Panc1 (cell line): ENCODE data around the gene KRT27. TPM values are rescaled to one million over a fixed set of nuclear protein-coding genes. Genes with fewer than 3 reads are reported as not detected.

Source experiments
- ATAC-seq: fragments of 200-7000 bp; cut with Tn5 transposase; 2 replicates; pipeline ENCODE4 v1.9.1; 2020; ENCODE audit warnings: mild to moderate bottlenecking, moderate library complexity
- BruUV-seq: library from RNA; stranded (reverse); fragments of 400-500 nt; replicated peaks from 2 replicates; lab custom pipeline; 2021; lab: Mats Ljungman, UMichigan
- CTCF ChIA-PET: fragments of 300-600 bp; sonication (Branson Sonifier 250); formaldehyde crosslinking; loops from one replicate; lab custom pipeline; 2022; ENCODE audit warnings: antibody characterized with exemption; lab: Charles Lee
- POLR2A ChIA-PET: fragments of 300-600 bp; sonication (Branson Sonifier 250); formaldehyde crosslinking; loops from one replicate; lab custom pipeline; 2022; ENCODE audit warnings: antibody characterized with exemption; lab: Charles Lee
- DNase-seq: peaks from one replicate; pipeline ENCODE4 v3.0.0-alpha.2; 2010; ENCODE audit warnings: low read depth, low spot score
- H3K27ac ChIP-seq: 2 replicates; pipeline ENCODE4 v1.5.1; 2011; ENCODE audit warnings: mild to moderate bottlenecking, low read length, inconsistent platforms
- H3K27me3 ChIP-seq: fragments of 200-500 bp; sonication (Bioruptor generic); 2 replicates; pipeline ENCODE4 v1.6.0; 2014; ENCODE audit warnings: low read length, inconsistent platforms; ENCODE audit not compliant: control insufficient read depth, insufficient read depth
- H3K36me3 ChIP-seq: fragments of 200-500 bp; sonication (Bioruptor generic); 2 replicates; pipeline ENCODE4 v1.5.1; 2014; ENCODE audit warnings: inconsistent platforms, mild to moderate bottlenecking, low read length, moderate library complexity; ENCODE audit not compliant: control insufficient read depth, insufficient read depth
- H3K4me1 ChIP-seq: 2 replicates; pipeline ENCODE4 v1.5.1; 2011; ENCODE audit warnings: inconsistent platforms, mild to moderate bottlenecking, low read length, moderate library complexity; ENCODE audit not compliant: control insufficient read depth, insufficient read depth
- H3K4me3 ChIP-seq, 2 experiments: 2 replicates each; pipeline ENCODE4 v1.5.1; 2011 to 2012; ENCODE audit warnings: low read depth in 2 of 2, low read length in 2 of 2, mild to moderate bottlenecking in 2 of 2, inconsistent platforms in 1 of 2, moderate library complexity in 1 of 2
- H3K9me3 ChIP-seq: fragments of 200-500 bp; sonication (Bioruptor generic); 2 replicates; pipeline ENCODE4 v1.5.1; 2014; ENCODE audit warnings: low read depth, mild to moderate bottlenecking, inconsistent platforms, low read length, moderate library complexity; ENCODE audit not compliant: control insufficient read depth, insufficient read depth
- CTCF ChIP-seq: fragments of 450-650 bp; IDR thresholded peaks from 2 replicates; pipeline ENCODE4 v1.5.1; 2017; ENCODE audit warnings: mild to moderate bottlenecking
- POLR2AphosphoS5 ChIP-seq: IDR thresholded peaks from 2 replicates; pipeline ENCODE4 v1.6.1; 2012; ENCODE audit warnings: mild to moderate bottlenecking, low read depth, low read length, moderate library complexity
- REST ChIP-seq, 2 experiments: IDR thresholded peaks; 2 replicates each; pipeline ENCODE4 v1.6.1; 2011 to 2012; ENCODE audit warnings: low read depth in 2 of 2, control low read depth in 1 of 2, low read length in 1 of 2, mild to moderate bottlenecking in 1 of 2, moderate library complexity in 1 of 2; ENCODE audit not compliant: insufficient read depth in 1 of 2
- SIN3A ChIP-seq: IDR thresholded peaks from 2 replicates; pipeline ENCODE4 v1.6.1; 2012; ENCODE audit warnings: low read depth, mild to moderate bottlenecking, low read length, moderate library complexity, borderline replicate concordance; ENCODE audit not compliant: insufficient read depth
- TCF7L2 ChIP-seq: IDR thresholded peaks from 2 replicates; pipeline ENCODE4 v1.6.1; 2011; ENCODE audit warnings: mild to moderate bottlenecking, low read depth, low read length, inconsistent platforms
- in situ Hi-C: cut with HindIII; loops from 2 replicates; pipeline ENCODE4 v1.10.0; 2016; ENCODE audit warnings: low sequenced_read_pairs, low pct_unique_long_range_greater_than_20kb
- intact Hi-C: fragments of 100-400 bp; cut with micrococcal nuclease; formaldehyde crosslinking; loops from one replicate; pipeline ENCODE4 v1.10.0; 2022; ENCODE audit not compliant: unreplicated experiment
- total RNA-seq: library from RNA; stranded (reverse); gene quantifications from one replicate; pipeline ENCODE4 v1.2.1, GENCODE V29; 2021; ENCODE audit not compliant: unreplicated experiment

The KRT27 gene
- total RNA-seq, 1 experiment from 2014 or later: not detected

GRCh38 chr17:40822132-40822812 lies 39.9 kb upstream of the KRT27 start, which contains the start of gene KRT10:
Gene KRT10 (minus strand): TSS chr17:40822614. CDS start chr17:40822585, 29 bp downstream.
- intact Hi-C loops: no loop called here
- no peak within 1 kb of the TSS for H3K4me3 ChIP-seq
- H3K27me3 ChIP-seq: no peaks in the 10 kb centered on the region
- H3K4me1 ChIP-seq: peaks cover 16% of the 10 kb centered on the region; the same call in 1 of the 2 replicates
- in situ Hi-C loops: no loop called here
- H3K27ac ChIP-seq: no peak within 1 kb of the TSS
- ATAC-seq: no peak
- no peaks in the 10 kb centered on the region for H3K9me3 ChIP-seq
- peak; percentile 59 to 62; a peak in 3 of 4 replicates for TF ChIP-seq REST (IDR thresholded peaks at IDR 0.05; ENCODE audit: insufficient read depth in 1 of 2, low read depth in 2 of 2, low read length in 1 of 2)
- TF ChIP-seq POLR2AphosphoS5: no peak
- BruUV-seq: no TSS peak
- DNase-seq: no peak
- peaks cover 8% of the 10 kb centered on the region; the same call in 1 of the 2 replicates for H3K36me3 ChIP-seq
- POLR2A ChIA-PET: no interaction called here
- CTCF ChIA-PET: no interaction called here

GRCh38 chr17:40821536-40821935 lies 39.2 kb upstream of the KRT27 start:
- TF ChIP-seq CTCF: no peak
- no peak for TF ChIP-seq SIN3A
- TF ChIP-seq TCF7L2: no peak
- no peak for TF ChIP-seq POLR2AphosphoS5
- TF ChIP-seq REST (IDR thresholded peaks at IDR 0.05; ENCODE audit: insufficient read depth in 1 of 2, low read depth in 2 of 2, low read length in 1 of 2): no peak
- intact Hi-C loops (no loop called here), in situ Hi-C loops (no loop called here)
- H3K4me1 ChIP-seq: peaks cover 16% of the 10 kb centered on the region; the same call in 1 of the 2 replicates
- ATAC-seq (no peak), DNase-seq (no peak)
- peaks cover 8% of the 10 kb centered on the region; the same call in 1 of the 2 replicates for H3K36me3 ChIP-seq
- ChIA-PET CTCF (no interaction called here), POLR2A (no interaction called here)
- H3K9me3 ChIP-seq: no peaks in the 10 kb centered on the region
- H3K27me3 ChIP-seq: no peaks in the 10 kb centered on the region
- no peak overlapping the region for H3K4me3 ChIP-seq
- no TSS peak for BruUV-seq
- no peak overlapping the region for H3K27ac ChIP-seq
